DMS114 treated with DMSO at 0.1 percent for 48 hours (cell line): Measurements from ENCODE around the gene ZNF529.

ENCODE experiments used
- DNase-seq: peaks from one replicate; lab custom pipeline; 2025; ENCODE audit not compliant: unreplicated experiment; lab: John Stamatoyannopoulos, UW

Gene ZNF529

DNA sequence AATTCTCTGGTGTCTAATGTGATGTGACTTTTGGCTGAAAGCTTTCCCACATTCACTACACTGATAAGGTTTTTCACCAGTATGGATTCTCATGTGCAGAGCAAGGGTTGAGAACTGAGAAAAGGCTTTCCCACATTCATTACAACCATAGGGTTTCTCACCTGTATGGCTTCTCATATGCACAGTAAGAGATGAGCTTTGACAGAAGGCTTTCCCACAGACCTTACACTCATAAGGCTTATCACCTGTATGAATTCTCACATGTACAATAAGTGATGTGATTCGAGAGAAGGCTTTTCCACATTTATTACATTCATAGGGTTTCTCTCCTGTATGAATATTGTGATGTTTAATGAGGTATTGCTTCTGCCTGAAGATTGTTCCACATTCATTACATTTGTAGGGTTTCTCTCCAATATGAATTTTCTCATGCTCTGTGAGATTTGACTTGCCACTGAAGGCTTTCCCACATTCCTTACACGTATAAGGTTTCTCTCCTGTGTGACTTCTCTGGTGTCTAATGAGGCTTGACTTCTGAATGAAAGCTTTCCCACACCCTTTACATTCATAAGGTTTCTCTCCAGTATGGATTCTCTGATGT is 59.0 kb downstream of the ZNF529 start:
- DNase-seq, result no peak

- no peak for DNase-seq
These were observed 64.8 kb downstream of the ZNF529 start for GRCh38 chr19:36508325-36508724.

GRCh38 chr19:36501973-36502372 is 71.1 kb downstream of the ZNF529 start:
- DNase-seq, result no peak

- DNase-seq, result no peak
These were observed 76.1 kb downstream of the ZNF529 start for GRCh38 chr19:36497001-36497400.
